ENCODE results near the gene ACTL8.

DNA sequence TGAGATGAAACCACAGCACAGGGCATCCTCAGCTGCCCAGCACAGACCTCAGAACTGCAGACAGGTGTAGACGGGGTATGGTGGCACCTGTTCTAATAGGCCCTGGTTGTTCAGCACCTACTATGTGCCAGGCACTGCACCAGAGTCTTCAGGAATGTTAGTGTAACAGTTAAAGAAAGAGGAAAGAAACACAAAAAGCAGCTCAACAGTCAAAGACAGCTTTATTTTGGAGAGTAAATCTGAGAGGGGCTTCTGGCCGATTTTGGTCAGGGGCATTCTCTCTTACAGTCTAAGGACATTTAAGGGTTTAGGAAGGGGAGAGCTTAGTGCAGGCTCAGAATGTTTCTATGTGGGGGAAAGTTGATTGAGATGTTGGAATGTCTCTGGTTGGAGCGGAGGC is 45.2 kb upstream of the ACTL8 start:
- TF ChIP-seq ARNT (IDR thresholded peaks at IDR 0.05): no peak
- TF ChIP-seq NFRKB (IDR thresholded peaks at IDR 0.05): no peak
- TF ChIP-seq SUZ12 (IDR thresholded peaks at IDR 0.05): no peak
- TF ChIP-seq SP1 (IDR thresholded peaks at IDR 0.05): no peak

Data from HEK293T (cell line).